Brain pericyte (primary cell): ENCODE results near the gene TARBP2.

Source experiments
- DNase-seq: peaks from one replicate; pipeline ENCODE4 v3.0.0-alpha.2; 2012; ENCODE audit warnings: low read depth, low spot score

TARBP2 gene

GRCh38 chr12:53552361-53553327 lies 51.6 kb downstream of the TARBP2 start:
- DNase-seq = no peak
